Hepatocyte (in vitro differentiated cells): ENCODE measurements around the gene AVPR2.

Experiments
- EZH2phosphoT487 ChIP-seq: fragments of 200-600 bp; sonication (generic); IDR thresholded peaks from one replicate; pipeline ENCODE4 v1.6.1; 2018; ENCODE audit warnings: antibody characterized with exemption, mild to moderate bottlenecking, low read depth, moderate library complexity; ENCODE audit not compliant: unreplicated experiment, severe bottlenecking
- TF ChIP-seq, protein P1 (sequence below): fragments of 200-600 bp; sonication (generic); IDR thresholded peaks from 2 replicates; pipeline ENCODE4 v1.5.1; 2016; ENCODE audit warnings: antibody characterized with exemption, mild to moderate bottlenecking; ENCODE audit not compliant: poor library complexity

DNA sequence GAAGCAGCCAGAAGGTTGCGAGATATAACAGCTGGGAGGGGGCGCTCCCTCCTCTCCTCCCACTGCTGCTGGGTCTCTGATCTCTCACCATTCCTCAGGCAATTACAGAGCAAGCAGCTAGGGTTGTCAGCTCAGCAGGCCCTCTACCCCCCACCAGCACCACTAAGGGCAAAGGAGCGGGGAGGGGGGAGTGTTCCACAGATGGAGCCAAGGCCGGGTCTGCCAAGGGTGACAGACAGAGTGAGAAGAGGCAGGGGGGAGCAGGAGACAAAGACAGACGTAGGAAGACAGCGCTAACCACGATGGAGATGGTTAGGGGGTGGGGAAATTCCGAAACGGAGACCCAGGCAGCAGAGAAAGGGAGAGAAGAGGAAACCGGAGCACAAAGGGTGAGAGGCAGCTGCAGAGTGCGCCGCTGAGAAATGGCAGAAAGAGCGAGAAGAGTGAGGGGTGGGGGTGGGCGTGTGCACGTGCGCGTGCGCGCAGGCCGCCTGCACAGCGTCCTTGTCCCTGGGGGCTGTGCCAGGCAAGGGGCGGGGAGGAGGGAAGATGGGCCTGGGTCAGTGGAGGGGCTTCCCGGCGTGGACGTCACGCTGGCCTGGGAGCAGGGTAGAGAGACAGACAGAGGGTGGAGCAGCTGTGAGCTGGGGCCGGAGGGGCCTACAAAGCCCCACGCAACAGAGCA, 25.4 kb upstream of the AVPR2 start:
- TF ChIP-seq EZH2phosphoT487, result no peak
- TF ChIP-seq, protein P1, sequence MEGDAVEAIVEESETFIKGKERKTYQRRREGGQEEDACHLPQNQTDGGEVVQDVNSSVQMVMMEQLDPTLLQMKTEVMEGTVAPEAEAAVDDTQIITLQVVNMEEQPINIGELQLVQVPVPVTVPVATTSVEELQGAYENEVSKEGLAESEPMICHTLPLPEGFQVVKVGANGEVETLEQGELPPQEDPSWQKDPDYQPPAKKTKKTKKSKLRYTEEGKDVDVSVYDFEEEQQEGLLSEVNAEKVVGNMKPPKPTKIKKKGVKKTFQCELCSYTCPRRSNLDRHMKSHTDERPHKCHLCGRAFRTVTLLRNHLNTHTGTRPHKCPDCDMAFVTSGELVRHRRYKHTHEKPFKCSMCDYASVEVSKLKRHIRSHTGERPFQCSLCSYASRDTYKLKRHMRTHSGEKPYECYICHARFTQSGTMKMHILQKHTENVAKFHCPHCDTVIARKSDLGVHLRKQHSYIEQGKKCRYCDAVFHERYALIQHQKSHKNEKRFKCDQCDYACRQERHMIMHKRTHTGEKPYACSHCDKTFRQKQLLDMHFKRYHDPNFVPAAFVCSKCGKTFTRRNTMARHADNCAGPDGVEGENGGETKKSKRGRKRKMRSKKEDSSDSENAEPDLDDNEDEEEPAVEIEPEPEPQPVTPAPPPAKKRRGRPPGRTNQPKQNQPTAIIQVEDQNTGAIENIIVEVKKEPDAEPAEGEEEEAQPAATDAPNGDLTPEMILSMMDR, result no peak
